BJ (cell line): ENCODE data around the gene ALDH3A2. TPM values are rescaled to one million over a fixed set of nuclear protein-coding genes. Genes with fewer than 3 reads are reported as not detected.
A peak's percentile ranks its signal among the peaks of the same experiment; 100 is the strongest.

Source experiments
- CTCF ChIA-PET: fragments of 350-600 bp; formaldehyde crosslinking; extraction: SDS; loops from one replicate; lab custom pipeline; 2021; ENCODE audit warnings: antibody characterized with exemption, inconsistent platforms; lab: Yijun Ruan, JAX
- POLR2A ChIA-PET: fragments of 300-600 bp; sonication (Branson Sonifier 250); formaldehyde crosslinking; extraction: SDS; loops from one replicate; lab custom pipeline; 2021; ENCODE audit warnings: antibody characterized with exemption; lab: Charles Lee
- DNase-seq: peaks from one replicate; pipeline ENCODE4 v3.0.0-alpha.2; 2011; ENCODE audit warnings: low read depth
- H3K27me3 ChIP-seq: 2 replicates; pipeline ENCODE4 v1.6.0; 2011; ENCODE audit warnings: low read length; ENCODE audit not compliant: control insufficient read depth, insufficient read depth
- H3K36me3 ChIP-seq: 2 replicates; pipeline ENCODE4 v1.5.1; 2011; ENCODE audit warnings: low read length; ENCODE audit not compliant: control insufficient read depth, insufficient read depth
- H3K4me3 ChIP-seq: 2 replicates; pipeline ENCODE4 v1.5.1; 2011; ENCODE audit warnings: low read depth, mild to moderate bottlenecking, control low read depth, low read length
- polyA plus RNA-seq: library from polyadenylated mRNA; depleted of rRNA; stranded (reverse); fragments of >200 nt; gene quantifications from 2 replicates; pipeline ENCODE4 v1.2.3, GENCODE V29; 2011
- TF ChIP-seq, protein P1 (sequence below): IDR thresholded peaks from 2 replicates; pipeline ENCODE4 v1.5.1; 2011; ENCODE audit warnings: low read depth, mild to moderate bottlenecking, control low read depth, inconsistent platforms, low read length, moderate library complexity; ENCODE audit not compliant: insufficient read depth

ALDH3A2 gene
- polyA plus RNA-seq, 1 experiment = 10.2 TPM

GRCh38 chr17:19709841-19710240, 61.3 kb downstream of the ALDH3A2 start:
- POLR2A ChIA-PET = no interaction called here
- no peaks in the 10 kb centered on the region for H3K36me3 ChIP-seq
- no peaks in the 10 kb centered on the region for H3K27me3 ChIP-seq
- no peak for DNase-seq
- TF ChIP-seq, protein P1, sequence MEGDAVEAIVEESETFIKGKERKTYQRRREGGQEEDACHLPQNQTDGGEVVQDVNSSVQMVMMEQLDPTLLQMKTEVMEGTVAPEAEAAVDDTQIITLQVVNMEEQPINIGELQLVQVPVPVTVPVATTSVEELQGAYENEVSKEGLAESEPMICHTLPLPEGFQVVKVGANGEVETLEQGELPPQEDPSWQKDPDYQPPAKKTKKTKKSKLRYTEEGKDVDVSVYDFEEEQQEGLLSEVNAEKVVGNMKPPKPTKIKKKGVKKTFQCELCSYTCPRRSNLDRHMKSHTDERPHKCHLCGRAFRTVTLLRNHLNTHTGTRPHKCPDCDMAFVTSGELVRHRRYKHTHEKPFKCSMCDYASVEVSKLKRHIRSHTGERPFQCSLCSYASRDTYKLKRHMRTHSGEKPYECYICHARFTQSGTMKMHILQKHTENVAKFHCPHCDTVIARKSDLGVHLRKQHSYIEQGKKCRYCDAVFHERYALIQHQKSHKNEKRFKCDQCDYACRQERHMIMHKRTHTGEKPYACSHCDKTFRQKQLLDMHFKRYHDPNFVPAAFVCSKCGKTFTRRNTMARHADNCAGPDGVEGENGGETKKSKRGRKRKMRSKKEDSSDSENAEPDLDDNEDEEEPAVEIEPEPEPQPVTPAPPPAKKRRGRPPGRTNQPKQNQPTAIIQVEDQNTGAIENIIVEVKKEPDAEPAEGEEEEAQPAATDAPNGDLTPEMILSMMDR = no peak
- CTCF ChIA-PET = interaction anchor here (2.1 kb wide), 1 partner anchor 8 kb away, joined by 6 read pairs; no protein-coding TSS in a partner anchor
- no peak overlapping the region for H3K4me3 ChIP-seq

DNA sequence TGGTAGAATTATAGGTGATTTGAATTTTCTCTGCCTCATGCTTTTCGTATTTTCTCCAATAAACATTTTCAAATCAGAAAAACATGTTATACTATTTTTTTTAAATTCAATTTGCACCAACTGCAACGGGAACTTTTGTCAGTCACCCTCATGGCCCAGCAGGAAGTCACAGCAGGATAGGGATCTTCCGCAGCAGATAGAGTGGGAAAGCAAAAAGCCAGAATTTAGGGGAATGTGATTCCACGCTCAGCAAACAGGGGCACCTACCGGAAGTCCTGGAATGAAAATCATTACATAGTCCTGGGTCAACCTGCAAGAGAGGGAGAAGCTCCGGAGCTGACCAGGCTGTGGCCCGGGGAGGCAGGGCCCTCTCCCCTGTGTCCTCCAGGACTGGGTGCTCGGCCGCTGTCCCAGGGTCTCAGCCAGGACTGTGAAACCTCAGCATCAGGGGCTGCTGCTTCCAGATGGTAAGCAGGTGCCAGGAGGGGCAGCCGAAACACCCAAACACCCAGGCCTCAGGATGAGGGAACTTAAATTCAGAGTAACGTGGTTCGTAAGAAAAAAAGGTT, 64.0 kb downstream of the ALDH3A2 start:
- ChIA-PET POLR2A (no interaction called here), CTCF (no interaction called here)
- Histone ChIP-seq H3K27me3 (peaks cover 1% of the 10 kb centered on the region; the same call in 1 of the 2 replicates), H3K36me3 (no peaks in the 10 kb centered on the region), H3K4me3 (no peak overlapping the region)
- TF ChIP-seq, protein P1 = no peak
- no peak for DNase-seq

DNA sequence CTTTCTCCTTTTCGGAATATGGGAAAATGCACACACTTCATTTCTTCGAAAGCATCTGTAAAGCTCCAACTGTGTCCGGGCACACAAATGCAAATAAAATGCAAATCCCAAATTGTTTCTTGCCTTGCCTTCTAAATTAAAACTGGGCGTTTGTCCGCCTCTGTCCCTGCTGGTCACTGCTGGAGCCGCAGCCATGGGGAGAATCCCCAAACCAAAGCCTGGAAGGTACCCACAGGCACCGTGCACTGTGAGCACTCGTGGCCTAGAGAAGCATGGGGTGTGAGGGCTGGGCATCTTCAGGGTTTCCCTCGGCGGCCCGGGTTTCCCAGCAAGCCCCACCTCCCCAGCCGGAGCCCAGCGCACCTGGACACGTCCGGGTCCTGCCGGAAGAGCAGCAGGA, 64.9 kb downstream of the ALDH3A2 start:
- no peak for DNase-seq
- Histone ChIP-seq H3K4me3 (no peak overlapping the region), H3K36me3 (no peaks in the 10 kb centered on the region), H3K27me3 (peaks cover 1% of the 10 kb centered on the region; the same call in 1 of the 2 replicates)
- CTCF ChIA-PET = interaction anchor here (1.2 kb wide), 1 partner anchor 58 kb away, joined by 3 read pairs; no protein-coding TSS in a partner anchor
- TF ChIP-seq, protein P1 = peak; percentile 25; the same call in 1 of the 2 replicates
- POLR2A ChIA-PET = no interaction called here

- Histone ChIP-seq H3K36me3 (no peaks in the 10 kb centered on the region), H3K27me3 (peaks cover 1% of the 10 kb centered on the region; the same call in 1 of the 2 replicates), H3K4me3 (no peak overlapping the region)
- no peak for DNase-seq
- POLR2A ChIA-PET = no interaction called here
- CTCF ChIA-PET = interaction anchor here (1.2 to 1.9 kb wide), 2 partner anchors 59 to 201 kb away, joined by 3 to 5 read pairs; no protein-coding TSS in a partner anchor
- TF ChIP-seq, protein P1 = no peak
Measured at GRCh38 chr17:19713901-19714361, 65.4 kb downstream of the ALDH3A2 start.

DNA sequence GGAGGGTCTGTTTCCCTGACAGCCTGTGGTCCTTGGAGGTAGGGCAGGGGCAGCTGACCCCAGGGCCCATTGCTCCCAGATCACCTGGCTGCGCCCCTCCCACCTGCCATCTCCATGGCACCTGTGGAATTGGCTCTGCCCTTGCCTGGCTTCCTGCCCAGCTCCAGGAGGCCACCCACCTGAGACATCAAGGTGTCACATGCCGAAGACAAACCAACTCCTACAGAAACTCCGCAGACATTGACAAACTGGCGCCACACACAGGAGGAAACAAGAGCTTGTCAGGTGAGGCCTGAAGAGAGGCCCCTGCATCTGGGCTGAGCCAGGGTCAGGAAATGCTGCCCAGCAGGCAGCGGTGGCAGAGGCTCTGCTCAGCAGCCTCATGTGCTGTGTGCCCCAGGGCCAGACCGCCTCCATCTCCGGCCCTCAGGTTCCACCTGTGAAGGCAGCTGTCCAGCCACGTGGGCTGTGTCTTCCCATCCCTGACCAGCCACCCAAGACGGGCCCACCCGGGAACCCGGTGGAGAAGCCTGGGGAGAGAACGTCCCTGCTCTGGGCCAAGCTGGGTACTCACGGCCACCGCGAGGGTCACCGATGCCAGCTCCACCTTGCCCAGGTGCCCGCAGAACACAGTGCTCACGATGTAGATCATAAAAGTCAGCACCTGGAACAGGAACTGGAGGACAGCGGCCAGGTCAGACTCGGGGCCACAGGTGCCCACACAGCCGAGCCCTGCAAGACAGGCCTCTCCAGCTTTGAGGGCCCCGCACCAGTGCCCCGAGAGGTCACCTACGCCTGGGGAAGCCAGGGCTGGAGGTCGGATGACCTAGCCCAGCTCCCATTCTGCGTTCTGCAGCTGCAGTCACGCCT, 66.2 kb downstream of the ALDH3A2 start:
- DNase-seq = no peak
- Histone ChIP-seq H3K4me3 (no peak overlapping the region), H3K36me3 (no peaks in the 10 kb centered on the region), H3K27me3 (peaks cover 1% of the 10 kb centered on the region; the same call in 1 of the 2 replicates)
- CTCF ChIA-PET = interaction anchor here (1.9 to 2.2 kb wide), 2 partner anchors 8 to 202 kb away, joined by 5 to 6 read pairs; no protein-coding TSS in a partner anchor
- POLR2A ChIA-PET = no interaction called here
- TF ChIP-seq, protein P1 = no peak
